ENCODE measurements around the gene TM9SF3.
A peak's percentile ranks its signal among the peaks of the same experiment; 100 is the strongest.

TM9SF3 gene

GRCh38 chr10:96586419-96587263 is at the start of gene TM9SF3:
Gene TM9SF3, minus strand, starts transcription at chr10:96587012. Its CDS starts 177 bp downstream, at chr10:96586835.
- ATAC-seq: peak; percentile 95
- Mint-ChIP-seq H3K27me3 (no peaks in the 10 kb centered on the region), H3K9me3 (no peaks in the 10 kb centered on the region), H3K36me3 (peaks cover 3% of the 10 kb centered on the region), H3K27ac (no peak within 1 kb of the TSS), H3K4me3 (peak within 1 kb of the TSS; percentile 90), H3K4me1 (peaks cover 46% of the 10 kb centered on the region)

DNA sequence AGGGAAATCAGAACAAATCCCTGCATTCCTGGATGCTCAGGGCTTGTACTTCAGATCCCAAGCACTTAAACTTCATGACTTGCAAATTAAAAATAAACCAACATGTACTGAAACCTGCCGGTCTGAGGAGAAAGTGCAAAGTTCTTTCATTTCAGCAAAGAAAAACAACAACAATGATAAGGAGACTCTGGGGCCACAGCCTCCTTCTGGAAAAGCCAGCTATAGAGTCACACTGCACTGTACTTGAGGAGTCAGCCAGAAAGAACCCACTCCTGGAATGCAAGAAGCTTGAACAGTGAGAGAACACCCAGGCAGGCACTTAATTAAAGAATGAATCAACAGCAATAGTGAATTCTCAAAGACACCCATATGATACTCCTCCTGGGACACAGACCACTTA is 49.7 kb upstream of the TM9SF3 start:
- Mint-ChIP-seq H3K4me3 (no peak overlapping the region), H3K27me3 (no peaks in the 10 kb centered on the region), H3K36me3 (peaks cover 39% of the 10 kb centered on the region), H3K4me1 (peaks cover 11% of the 10 kb centered on the region), H3K9me3 (no peaks in the 10 kb centered on the region), H3K27ac (peak overlapping the region; percentile 52)
- no peak for ATAC-seq

- Mint-ChIP-seq H3K4me3 (no peak overlapping the region), H3K4me1 (peaks cover 7% of the 10 kb centered on the region), H3K27me3 (no peaks in the 10 kb centered on the region), H3K9me3 (no peaks in the 10 kb centered on the region), H3K36me3 (peaks cover 49% of the 10 kb centered on the region), H3K27ac (no peak overlapping the region)
- ATAC-seq: no peak
Observed at GRCh38 chr10:96632974-96633710, 46.3 kb upstream of the TM9SF3 start.

GRCh38 chr10:96627292-96627691 is 40.5 kb upstream of the TM9SF3 start:
- no peaks in the 10 kb centered on the region for H3K9me3 Mint-ChIP-seq
- no peak for ATAC-seq
- H3K27me3 Mint-ChIP-seq: no peaks in the 10 kb centered on the region
- H3K36me3 Mint-ChIP-seq: peaks cover 66% of the 10 kb centered on the region
- no peak overlapping the region for H3K4me3 Mint-ChIP-seq
- H3K4me1 Mint-ChIP-seq: no peaks in the 10 kb centered on the region
- H3K27ac Mint-ChIP-seq: peak overlapping the region; percentile 40

DNA sequence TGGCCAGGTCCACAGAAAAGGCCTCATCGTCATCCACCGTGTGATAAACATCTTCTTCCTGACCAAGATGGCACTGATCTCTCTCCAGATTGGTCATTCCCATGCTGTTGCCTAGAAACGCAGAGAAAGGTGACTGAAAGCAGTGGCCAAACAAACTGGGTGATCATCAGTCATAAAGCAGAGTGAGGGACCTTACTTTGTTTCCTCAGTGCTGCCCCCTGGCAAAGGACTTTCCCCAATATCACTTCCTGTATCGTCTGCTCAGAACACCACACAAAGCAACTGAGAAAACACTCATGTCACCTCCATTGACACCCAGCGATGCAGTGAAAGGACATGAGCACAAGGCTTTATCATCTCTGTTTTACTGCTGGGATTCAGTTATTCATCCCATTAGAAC is 40.0 kb upstream of the TM9SF3 start:
- Mint-ChIP-seq H3K27ac (peak overlapping the region; percentile 40), H3K9me3 (no peaks in the 10 kb centered on the region), H3K4me3 (no peak overlapping the region), H3K36me3 (peaks cover 69% of the 10 kb centered on the region), H3K4me1 (no peaks in the 10 kb centered on the region), H3K27me3 (no peaks in the 10 kb centered on the region)
- ATAC-seq: no peak

GRCh38 chr10:96625173-96625572 is 38.4 kb upstream of the TM9SF3 start:
- no peak overlapping the region for H3K4me3 Mint-ChIP-seq
- H3K36me3 Mint-ChIP-seq: peaks cover 69% of the 10 kb centered on the region
- H3K27ac Mint-ChIP-seq: peak overlapping the region; percentile 33
- no peaks in the 10 kb centered on the region for H3K9me3 Mint-ChIP-seq
- ATAC-seq: no peak
- no peaks in the 10 kb centered on the region for H3K4me1 Mint-ChIP-seq
- H3K27me3 Mint-ChIP-seq: no peaks in the 10 kb centered on the region

- Mint-ChIP-seq H3K4me3 (no peak overlapping the region), H3K27me3 (no peaks in the 10 kb centered on the region), H3K4me1 (no peaks in the 10 kb centered on the region), H3K36me3 (peaks cover 65% of the 10 kb centered on the region), H3K27ac (no peak overlapping the region), H3K9me3 (no peaks in the 10 kb centered on the region)
- no peak for ATAC-seq
Observed at GRCh38 chr10:96622013-96622787, 35.4 kb upstream of the TM9SF3 start.

GRCh38 chr10:96619796-96620773 is 33.3 kb upstream of the TM9SF3 start:
- Mint-ChIP-seq H3K27me3 (no peaks in the 10 kb centered on the region), H3K27ac (peak overlapping the region; percentile 1), H3K4me1 (no peaks in the 10 kb centered on the region), H3K36me3 (peaks cover 70% of the 10 kb centered on the region), H3K4me3 (no peak overlapping the region), H3K9me3 (no peaks in the 10 kb centered on the region)
- ATAC-seq: no peak

- ATAC-seq: no peak
- peaks cover 73% of the 10 kb centered on the region for H3K36me3 Mint-ChIP-seq
- no peaks in the 10 kb centered on the region for H3K4me1 Mint-ChIP-seq
- H3K4me3 Mint-ChIP-seq: no peak overlapping the region
- H3K27ac Mint-ChIP-seq: peak overlapping the region; percentile 1
- no peaks in the 10 kb centered on the region for H3K9me3 Mint-ChIP-seq
- H3K27me3 Mint-ChIP-seq: no peaks in the 10 kb centered on the region
Observed at GRCh38 chr10:96619120-96619519, 32.3 kb upstream of the TM9SF3 start.

DNA sequence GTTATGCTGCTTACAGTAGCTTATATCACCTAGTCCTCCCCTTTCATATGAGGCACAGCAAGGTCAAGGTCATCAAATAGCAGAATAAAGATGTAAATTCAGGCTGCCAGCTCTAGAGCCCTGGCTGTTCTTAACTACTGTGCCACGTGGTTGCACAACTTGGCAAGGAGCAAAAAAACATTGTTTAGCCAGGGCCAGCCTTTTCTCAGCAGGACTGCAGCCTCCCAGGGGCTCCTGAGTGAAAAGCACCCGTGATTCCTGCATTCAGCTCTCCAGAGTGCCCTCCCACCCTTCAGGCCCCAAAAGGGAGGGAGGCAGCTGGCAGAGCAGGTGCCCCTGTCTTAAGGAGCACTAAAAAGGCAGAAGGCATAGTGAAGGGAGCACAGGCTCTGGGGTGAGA is 31.8 kb upstream of the TM9SF3 start:
- no peak overlapping the region for H3K4me3 Mint-ChIP-seq
- no peaks in the 10 kb centered on the region for H3K9me3 Mint-ChIP-seq
- H3K36me3 Mint-ChIP-seq: peaks cover 72% of the 10 kb centered on the region
- H3K27ac Mint-ChIP-seq: no peak overlapping the region
- no peaks in the 10 kb centered on the region for H3K4me1 Mint-ChIP-seq
- H3K27me3 Mint-ChIP-seq: no peaks in the 10 kb centered on the region
- ATAC-seq: no peak

DNA sequence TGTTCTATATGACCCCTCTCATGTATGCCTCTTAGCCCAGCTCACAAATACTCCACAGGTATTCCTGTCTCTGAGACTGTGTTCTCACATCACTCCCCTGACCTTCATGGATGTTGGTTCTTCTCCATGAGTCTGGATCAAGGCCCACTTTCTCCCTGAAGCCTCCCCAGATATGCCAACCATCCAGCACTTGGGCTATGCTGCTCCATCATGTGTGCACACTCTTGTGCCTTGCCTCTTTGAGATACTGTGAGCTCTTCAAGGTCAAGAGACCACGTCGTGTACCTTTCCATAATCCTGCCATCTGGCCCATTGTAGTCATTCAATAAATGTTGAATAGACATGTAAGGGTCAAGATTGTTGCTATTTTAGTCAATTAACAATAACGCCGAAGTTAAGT is 30.1 kb upstream of the TM9SF3 start:
- no peaks in the 10 kb centered on the region for H3K4me1 Mint-ChIP-seq
- peaks cover 69% of the 10 kb centered on the region for H3K36me3 Mint-ChIP-seq
- no peaks in the 10 kb centered on the region for H3K9me3 Mint-ChIP-seq

GRCh38 chr10:96614515-96614914 is 27.7 kb upstream of the TM9SF3 start:
- no peaks in the 10 kb centered on the region for H3K9me3 Mint-ChIP-seq
- no peaks in the 10 kb centered on the region for H3K4me1 Mint-ChIP-seq
- peaks cover 54% of the 10 kb centered on the region for H3K36me3 Mint-ChIP-seq
- H3K27me3 Mint-ChIP-seq: no peaks in the 10 kb centered on the region
- ATAC-seq: no peak
- no peak overlapping the region for H3K4me3 Mint-ChIP-seq
- peak overlapping the region; percentile 25 for H3K27ac Mint-ChIP-seq

More for the DNA sequence above, 30.1 kb upstream of the TM9SF3 start:
- no peak overlapping the region for H3K4me3 Mint-ChIP-seq
- peak overlapping the region; percentile 34 for H3K27ac Mint-ChIP-seq
- no peak for ATAC-seq
- H3K27me3 Mint-ChIP-seq: no peaks in the 10 kb centered on the region

DNA sequence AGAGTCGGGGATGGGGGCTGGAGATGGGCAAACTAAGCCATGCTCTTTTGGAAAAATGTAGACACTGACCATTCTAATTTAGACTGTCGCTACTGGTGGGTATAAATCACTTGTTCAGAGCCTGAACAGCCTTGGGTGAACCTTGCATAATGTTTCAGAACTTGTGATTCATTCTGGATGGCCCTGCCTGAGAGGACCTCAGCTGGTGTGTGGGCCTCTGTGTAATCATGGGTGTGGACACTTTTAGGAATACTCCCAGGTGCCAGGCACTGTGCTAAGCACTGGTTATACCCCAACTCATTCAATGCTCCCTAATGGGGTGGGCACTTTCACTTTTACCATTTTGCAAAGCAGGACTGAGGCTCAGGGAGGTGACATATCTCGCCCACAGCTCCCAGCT is 26.8 kb upstream of the TM9SF3 start:
- Mint-ChIP-seq H3K4me1 (no peaks in the 10 kb centered on the region), H3K4me3 (no peak overlapping the region), H3K27me3 (no peaks in the 10 kb centered on the region), H3K36me3 (peaks cover 55% of the 10 kb centered on the region), H3K27ac (no peak overlapping the region), H3K9me3 (no peaks in the 10 kb centered on the region)
- ATAC-seq: no peak

- ATAC-seq: no peak
- Mint-ChIP-seq H3K36me3 (peaks cover 60% of the 10 kb centered on the region), H3K4me3 (no peak overlapping the region), H3K9me3 (no peaks in the 10 kb centered on the region), H3K27me3 (no peaks in the 10 kb centered on the region), H3K4me1 (no peaks in the 10 kb centered on the region), H3K27ac (no peak overlapping the region)
Observed at GRCh38 chr10:96612055-96612830, 25.4 kb upstream of the TM9SF3 start.
